Nucleus accumbens (tissue), 56 donors: ENCODE results near the gene SLC13A3.
A peak's percentile ranks its signal among the peaks of the same experiment; 100 is the strongest.
"Not testable (repeated sequence)": the region's sequence is repeated elsewhere in the genome, so short reads cannot be mapped to it uniquely, and the experiment has no call there.

Experiments used
- DNase-seq, 56 donors: peaks; one replicate each; lab custom pipeline; 2025; lab: John Stamatoyannopoulos, UW

Gene SLC13A3

GRCh38 chr20:46682063-46682821 lies 31.0 kb upstream of the SLC13A3 start:
- no peak for DNase-seq

- peak in 41 of 56 donors; percentile 2 to 87 (median 34) for DNase-seq
Observed at GRCh38 chr20:46681032-46681854, 30.0 kb upstream of the SLC13A3 start.

GRCh38 chr20:46680684-46681031 lies 29.4 kb upstream of the SLC13A3 start:
- DNase-seq: no peak

GRCh38 chr20:46678516-46678915 lies 27.3 kb upstream of the SLC13A3 start:
- DNase-seq: no peak

GRCh38 chr20:46677608-46678007 lies 26.3 kb upstream of the SLC13A3 start:
- DNase-seq: no peak

GRCh38 chr20:46676649-46677316 lies 25.5 kb upstream of the SLC13A3 start:
- not testable (repeated sequence) for DNase-seq

GRCh38 chr20:46674253-46675083 lies 23.2 kb upstream of the SLC13A3 start:
- DNase-seq: no peak

GRCh38 chr20:46673394-46674252 lies 22.4 kb upstream of the SLC13A3 start:
- DNase-seq: no peak

GRCh38 chr20:46672543-46673148 lies 21.4 kb upstream of the SLC13A3 start:
- DNase-seq: no peak

- no peak for DNase-seq
Observed at GRCh38 chr20:46671866-46672542, 20.7 kb upstream of the SLC13A3 start.

GRCh38 chr20:46670585-46671584 lies 19.6 kb upstream of the SLC13A3 start:
- no peak for DNase-seq

- DNase-seq: no peak
Observed at GRCh38 chr20:46670228-46670584, 18.9 kb upstream of the SLC13A3 start.

GRCh38 chr20:46666818-46667515 lies 15.7 kb upstream of the SLC13A3 start:
- no peak for DNase-seq

- DNase-seq: no peak
Observed at GRCh38 chr20:46666306-46666705, 15.0 kb upstream of the SLC13A3 start.

GRCh38 chr20:46665602-46666001 lies 14.3 kb upstream of the SLC13A3 start:
- DNase-seq: no peak

GRCh38 chr20:46663531-46663930 lies 12.3 kb upstream of the SLC13A3 start:
- DNase-seq: no peak

- DNase-seq: no peak
Observed at GRCh38 chr20:46661659-46662058, 10.4 kb upstream of the SLC13A3 start.
